ENCODE measurements around the gene TMEM63A.

Gene TMEM63A

GRCh38 chr1:225848030-225848955, 33.9 kb downstream of the TMEM63A start:
- DNase-seq (ENCODE audit: insufficient read length, low spot score) (peak; percentile 43), FAIRE-seq (peak; percentile 87)
- TF ChIP-seq SPI1 (IDR thresholded peaks at IDR 0.05; ENCODE audit: low read depth, low read length) (peak; percentile 98), POLR2A (IDR thresholded peaks at IDR 0.05; ENCODE audit: low read depth, low read length) (no peak), POLR2AphosphoS5 (IDR thresholded peaks at IDR 0.05; ENCODE audit: low read depth, low read length) (no peak), POU2F2 (IDR thresholded peaks at IDR 0.05; ENCODE audit: low read depth, low read length) (peak; percentile 90), PAX5 (IDR thresholded peaks at IDR 0.05; ENCODE audit: insufficient read depth, low read length, severe bottlenecking) (no peak), TAF1 (IDR thresholded peaks at IDR 0.05; ENCODE audit: low read depth, low read length) (no peak)

- TF ChIP-seq TAF1 (IDR thresholded peaks at IDR 0.05; ENCODE audit: low read depth, low read length) (no peak), SPI1 (IDR thresholded peaks at IDR 0.05; ENCODE audit: low read depth, low read length) (no peak), PAX5 (IDR thresholded peaks at IDR 0.05; ENCODE audit: insufficient read depth, low read length, severe bottlenecking) (no peak), POU2F2 (IDR thresholded peaks at IDR 0.05; ENCODE audit: low read depth, low read length) (no peak), POLR2AphosphoS5 (IDR thresholded peaks at IDR 0.05; ENCODE audit: low read depth, low read length) (no peak), POLR2A (IDR thresholded peaks at IDR 0.05; ENCODE audit: low read depth, low read length) (no peak)
- FAIRE-seq (no peak), DNase-seq (ENCODE audit: insufficient read length, low spot score) (no peak)
These were observed 34.6 kb downstream of the TMEM63A start for GRCh38 chr1:225847610-225848009.

- FAIRE-seq, result no peak
- TF ChIP-seq TAF1 (IDR thresholded peaks at IDR 0.05; ENCODE audit: low read depth, low read length) (no peak), PAX5 (IDR thresholded peaks at IDR 0.05; ENCODE audit: insufficient read depth, low read length, severe bottlenecking) (no peak), POU2F2 (IDR thresholded peaks at IDR 0.05; ENCODE audit: low read depth, low read length) (no peak), SPI1 (IDR thresholded peaks at IDR 0.05; ENCODE audit: low read depth, low read length) (no peak), POLR2AphosphoS5 (IDR thresholded peaks at IDR 0.05; ENCODE audit: low read depth, low read length) (no peak), POLR2A (IDR thresholded peaks at IDR 0.05; ENCODE audit: low read depth, low read length) (no peak)
- no peak for DNase-seq (ENCODE audit: insufficient read length, low spot score)
These were observed 35.6 kb downstream of the TMEM63A start for GRCh38 chr1:225846331-225847310.

GRCh38 chr1:225845571-225846259, 36.5 kb downstream of the TMEM63A start:
- no peak for FAIRE-seq
- DNase-seq (ENCODE audit: insufficient read length, low spot score), result peak; percentile 44
- TF ChIP-seq TAF1 (IDR thresholded peaks at IDR 0.05; ENCODE audit: low read depth, low read length) (no peak), SPI1 (IDR thresholded peaks at IDR 0.05; ENCODE audit: low read depth, low read length) (no peak), POU2F2 (IDR thresholded peaks at IDR 0.05; ENCODE audit: low read depth, low read length) (no peak), POLR2A (IDR thresholded peaks at IDR 0.05; ENCODE audit: low read depth, low read length) (no peak), POLR2AphosphoS5 (IDR thresholded peaks at IDR 0.05; ENCODE audit: low read depth, low read length) (no peak), PAX5 (IDR thresholded peaks at IDR 0.05; ENCODE audit: insufficient read depth, low read length, severe bottlenecking) (no peak)

DNA sequence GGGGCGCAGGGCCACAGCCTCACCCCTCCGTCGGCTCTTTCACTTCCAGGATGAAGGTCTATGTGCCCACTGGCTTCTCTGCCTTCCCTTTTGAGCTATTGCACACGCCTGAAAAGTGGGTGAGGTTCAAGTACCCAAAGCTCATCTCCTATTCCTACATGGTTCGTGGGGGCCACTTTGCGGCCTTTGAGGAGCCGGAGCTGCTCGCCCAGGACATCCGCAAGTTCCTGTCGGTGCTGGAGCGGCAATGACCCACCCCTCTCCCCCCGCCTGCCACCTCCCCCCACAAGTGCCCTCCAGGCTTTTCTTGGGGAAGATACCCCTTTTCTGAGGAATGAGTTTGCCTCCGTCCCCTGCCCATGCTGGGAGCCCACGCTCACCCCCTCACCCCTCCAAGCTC, 37.1 kb downstream of the TMEM63A start:
- no peak for FAIRE-seq

DNA sequence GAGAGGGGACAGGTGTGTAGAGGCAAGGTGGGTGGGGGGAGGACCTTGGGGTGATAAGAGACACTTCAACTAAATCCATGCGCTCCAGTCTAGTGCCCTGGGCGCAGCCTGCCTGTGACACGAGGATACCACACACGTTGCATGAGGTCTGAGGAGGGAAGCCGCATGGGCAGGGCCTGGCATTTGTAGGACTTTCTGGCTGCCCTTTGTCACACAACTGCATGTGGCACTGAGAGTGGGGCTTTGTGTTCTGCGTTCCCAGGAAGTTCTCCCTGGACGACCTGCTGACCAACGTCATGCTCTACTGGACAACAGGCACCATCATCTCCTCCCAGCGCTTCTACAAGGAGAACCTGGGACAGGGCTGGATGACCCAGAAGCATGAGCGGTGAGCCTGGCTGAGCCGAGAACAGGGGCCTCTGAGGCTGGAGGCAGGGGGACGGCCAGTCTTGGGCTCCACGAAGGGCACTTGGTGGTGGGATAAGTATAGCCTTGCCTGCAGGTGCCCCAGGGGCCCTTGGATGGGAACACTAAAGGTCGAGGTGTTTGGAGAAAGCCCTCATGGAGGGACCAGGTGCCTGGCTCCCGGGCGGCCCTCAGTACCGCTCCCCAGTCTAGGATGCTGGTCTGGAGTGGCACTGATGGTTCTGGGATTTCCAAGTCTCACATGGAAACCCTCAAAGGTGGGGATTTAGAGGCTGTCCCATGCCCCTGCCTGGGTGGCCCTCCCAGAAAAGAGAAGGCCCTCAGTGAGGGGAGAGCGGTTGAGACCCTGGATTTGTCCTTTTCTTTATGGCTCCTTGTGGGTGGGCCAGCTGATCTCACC, 37.7 kb downstream of the TMEM63A start:
- FAIRE-seq (no peak), DNase-seq (ENCODE audit: insufficient read length, low spot score) (no peak)
- TF ChIP-seq PAX5 (IDR thresholded peaks at IDR 0.05; ENCODE audit: insufficient read depth, low read length, severe bottlenecking) (no peak), POLR2A (IDR thresholded peaks at IDR 0.05; ENCODE audit: low read depth, low read length) (no peak), SPI1 (IDR thresholded peaks at IDR 0.05; ENCODE audit: low read depth, low read length) (no peak), POLR2AphosphoS5 (IDR thresholded peaks at IDR 0.05; ENCODE audit: low read depth, low read length) (no peak), TAF1 (IDR thresholded peaks at IDR 0.05; ENCODE audit: low read depth, low read length) (no peak), POU2F2 (IDR thresholded peaks at IDR 0.05; ENCODE audit: low read depth, low read length) (no peak)

More for the DNA sequence above, 37.1 kb downstream of the TMEM63A start:
- DNase-seq (ENCODE audit: insufficient read length, low spot score), result no peak
- no peak for TF ChIP-seq POLR2AphosphoS5 (IDR thresholded peaks at IDR 0.05; ENCODE audit: low read depth, low read length)
- no peak for TF ChIP-seq SPI1 (IDR thresholded peaks at IDR 0.05; ENCODE audit: low read depth, low read length)
- no peak for TF ChIP-seq POLR2A (IDR thresholded peaks at IDR 0.05; ENCODE audit: low read depth, low read length)
- no peak for TF ChIP-seq POU2F2 (IDR thresholded peaks at IDR 0.05; ENCODE audit: low read depth, low read length)
- TF ChIP-seq PAX5 (IDR thresholded peaks at IDR 0.05; ENCODE audit: insufficient read depth, low read length, severe bottlenecking), result no peak
- TF ChIP-seq TAF1 (IDR thresholded peaks at IDR 0.05; ENCODE audit: low read depth, low read length), result no peak

- no peak for FAIRE-seq
- DNase-seq (ENCODE audit: insufficient read length, low spot score), result no peak
- TF ChIP-seq PAX5 (IDR thresholded peaks at IDR 0.05; ENCODE audit: insufficient read depth, low read length, severe bottlenecking) (no peak), TAF1 (IDR thresholded peaks at IDR 0.05; ENCODE audit: low read depth, low read length) (no peak), POLR2A (IDR thresholded peaks at IDR 0.05; ENCODE audit: low read depth, low read length) (no peak), SPI1 (IDR thresholded peaks at IDR 0.05; ENCODE audit: low read depth, low read length) (no peak), POU2F2 (IDR thresholded peaks at IDR 0.05; ENCODE audit: low read depth, low read length) (no peak), POLR2AphosphoS5 (IDR thresholded peaks at IDR 0.05; ENCODE audit: low read depth, low read length) (no peak)
These were observed 38.8 kb downstream of the TMEM63A start for GRCh38 chr1:225843426-225843795.

Measured in GM12891 (cell line).